ENCODE data around the gene HEPN1.

Gene HEPN1

GRCh38 chr11:124937336-124937935 is 18.4 kb downstream of the HEPN1 start:
- Histone ChIP-seq H3K9ac (no peak overlapping the region), H3K27ac (no peak overlapping the region), H4K20me1 (no peaks in the 10 kb centered on the region), H3K36me3 (no peaks in the 10 kb centered on the region), H3K9me3 (replicated peaks in 1 of 11) (peaks cover 0 to 6% (median 0%) of the 10 kb centered on the region in 11 experiments; a peak in 3 of 22 replicates), H3K4me1 (no peaks in the 10 kb centered on the region), H3K4me3 (no peak overlapping the region), H3K4me2 (no peak overlapping the region), H3K27me3 (peaks cover 0 to 10% (median 0%) of the 10 kb centered on the region in 11 experiments; a peak in 5 of 22 replicates)
- TF ChIP-seq Cebpa-rat (IDR thresholded peaks at IDR 0.05), result no peak

- no peaks in the 10 kb centered on the region for H4K20me1 ChIP-seq
- H3K4me3 ChIP-seq, result no peak overlapping the region
- no peak for TF ChIP-seq Cebpa-rat (IDR thresholded peaks at IDR 0.05)
- H3K36me3 ChIP-seq, result no peaks in the 10 kb centered on the region
- H3K4me1 ChIP-seq, result no peaks in the 10 kb centered on the region
- peaks cover 0 to 6% (median 0%) of the 10 kb centered on the region in 11 experiments; a peak in 3 of 22 replicates for H3K9me3 ChIP-seq (replicated peaks in 1 of 11)
- no peak overlapping the region for H3K9ac ChIP-seq
- no peak overlapping the region for H3K4me2 ChIP-seq
- peaks cover 0 to 10% (median 0%) of the 10 kb centered on the region in 11 experiments; a peak in 5 of 22 replicates for H3K27me3 ChIP-seq
- no peak overlapping the region for H3K27ac ChIP-seq
Observed at GRCh38 chr11:124938206-124938765, 19.2 kb downstream of the HEPN1 start.

GRCh38 chr11:124938970-124939369 is 19.9 kb downstream of the HEPN1 start:
- no peak for TF ChIP-seq Cebpa-rat (IDR thresholded peaks at IDR 0.05)
- Histone ChIP-seq H4K20me1 (no peaks in the 10 kb centered on the region), H3K4me1 (no peaks in the 10 kb centered on the region), H3K27ac (no peak overlapping the region), H3K36me3 (no peaks in the 10 kb centered on the region), H3K4me2 (no peak overlapping the region), H3K27me3 (peaks cover 0 to 10% (median 0%) of the 10 kb centered on the region in 11 experiments; a peak in 5 of 22 replicates), H3K9me3 (replicated peaks in 1 of 11) (peaks cover 0 to 6% (median 0%) of the 10 kb centered on the region in 11 experiments; a peak in 3 of 22 replicates), H3K4me3 (no peak overlapping the region), H3K9ac (no peak overlapping the region)

- no peaks in the 10 kb centered on the region for H3K36me3 ChIP-seq
- H3K9me3 ChIP-seq (replicated peaks in 1 of 11), result peaks cover 0 to 6% (median 0%) of the 10 kb centered on the region in 11 experiments; a peak in 3 of 22 replicates
- H3K9ac ChIP-seq, result no peak overlapping the region
- peaks cover 0 to 5% (median 0%) of the 10 kb centered on the region in 11 experiments; a peak in 2 of 22 replicates for H3K27me3 ChIP-seq
- no peaks in the 10 kb centered on the region for H3K4me1 ChIP-seq
- no peak overlapping the region for H3K27ac ChIP-seq
- TF ChIP-seq Cebpa-rat (IDR thresholded peaks at IDR 0.05), result no peak
- no peaks in the 10 kb centered on the region for H4K20me1 ChIP-seq
- no peak overlapping the region for H3K4me2 ChIP-seq
- no peak overlapping the region for H3K4me3 ChIP-seq
Observed at GRCh38 chr11:124941703-124942102, 22.7 kb downstream of the HEPN1 start.

GRCh38 chr11:124942466-124943253 is 23.6 kb downstream of the HEPN1 start:
- no peaks in the 10 kb centered on the region for H4K20me1 ChIP-seq
- TF ChIP-seq Cebpa-rat (IDR thresholded peaks at IDR 0.05), result no peak
- H3K36me3 ChIP-seq, result no peaks in the 10 kb centered on the region
- no peaks in the 10 kb centered on the region for H3K4me1 ChIP-seq
- no peak overlapping the region for H3K27ac ChIP-seq
- no peak overlapping the region for H3K4me3 ChIP-seq
- H3K4me2 ChIP-seq, result no peak overlapping the region
- no peaks in the 10 kb centered on the region for H3K27me3 ChIP-seq
- peaks cover 0 to 6% (median 0%) of the 10 kb centered on the region in 11 experiments; a peak in 3 of 22 replicates for H3K9me3 ChIP-seq (replicated peaks in 1 of 11)
- H3K9ac ChIP-seq, result no peak overlapping the region

- H3K27ac ChIP-seq, result no peak overlapping the region
- H3K27me3 ChIP-seq, result no peaks in the 10 kb centered on the region
- no peaks in the 10 kb centered on the region for H4K20me1 ChIP-seq
- no peak overlapping the region for H3K4me3 ChIP-seq
- H3K9ac ChIP-seq, result no peak overlapping the region
- H3K9me3 ChIP-seq (replicated peaks in 1 of 11), result peaks cover 0 to 6% (median under 1%) of the 10 kb centered on the region in 11 experiments; a peak in 4 of 22 replicates
- no peaks in the 10 kb centered on the region for H3K4me1 ChIP-seq
- TF ChIP-seq Cebpa-rat (IDR thresholded peaks at IDR 0.05), result no peak
- H3K4me2 ChIP-seq, result no peak overlapping the region
- no peaks in the 10 kb centered on the region for H3K36me3 ChIP-seq
Observed at GRCh38 chr11:124943254-124943616, 24.2 kb downstream of the HEPN1 start.

GRCh38 chr11:124943741-124944140 is 24.7 kb downstream of the HEPN1 start:
- no peaks in the 10 kb centered on the region for H3K27me3 ChIP-seq
- no peak overlapping the region for H3K9ac ChIP-seq
- H4K20me1 ChIP-seq, result no peaks in the 10 kb centered on the region
- H3K4me3 ChIP-seq, result no peak overlapping the region
- H3K9me3 ChIP-seq (replicated peaks in 1 of 11), result peaks cover 0 to 11% (median 5%) of the 10 kb centered on the region in 11 experiments; a peak in 8 of 22 replicates
- H3K4me1 ChIP-seq, result no peaks in the 10 kb centered on the region
- no peak overlapping the region for H3K27ac ChIP-seq
- TF ChIP-seq Cebpa-rat (IDR thresholded peaks at IDR 0.05), result no peak
- no peak overlapping the region for H3K4me2 ChIP-seq
- no peaks in the 10 kb centered on the region for H3K36me3 ChIP-seq

GRCh38 chr11:124944565-124944964 is 25.5 kb downstream of the HEPN1 start:
- H3K27me3 ChIP-seq, result no peaks in the 10 kb centered on the region
- TF ChIP-seq Cebpa-rat (IDR thresholded peaks at IDR 0.05), result no peak
- H3K4me1 ChIP-seq, result no peaks in the 10 kb centered on the region

GRCh38 chr11:124945826-124946225 is 26.8 kb downstream of the HEPN1 start:
- H3K4me1 ChIP-seq, result no peaks in the 10 kb centered on the region

More at GRCh38 chr11:124944565-124944964, 25.5 kb downstream of the HEPN1 start:
- H3K4me3 ChIP-seq, result no peak overlapping the region
- peaks cover 3 to 15% (median 7%) of the 10 kb centered on the region in 11 experiments; a peak in 9 of 22 replicates for H3K9me3 ChIP-seq (replicated peaks in 1 of 11)
- no peak overlapping the region for H3K4me2 ChIP-seq
- H3K27ac ChIP-seq, result no peak overlapping the region
- no peak overlapping the region for H3K9ac ChIP-seq
- no peaks in the 10 kb centered on the region for H4K20me1 ChIP-seq
- no peaks in the 10 kb centered on the region for H3K36me3 ChIP-seq

More at GRCh38 chr11:124945826-124946225, 26.8 kb downstream of the HEPN1 start:
- Histone ChIP-seq H3K36me3 (no peaks in the 10 kb centered on the region), H3K4me3 (no peak overlapping the region), H4K20me1 (no peaks in the 10 kb centered on the region), H3K9me3 (replicated peaks in 1 of 11) (peaks cover 3 to 18% (median 7%) of the 10 kb centered on the region in 11 experiments; a peak in 9 of 22 replicates), H3K9ac (no peak overlapping the region), H3K4me2 (no peak overlapping the region), H3K27me3 (no peaks in the 10 kb centered on the region), H3K27ac (no peak overlapping the region)
- no peak for TF ChIP-seq Cebpa-rat (IDR thresholded peaks at IDR 0.05)

Measured in BLaER1 treated with 17β-estradiol and CSF1 and Interleukin-3, amounts not matched to agents 10 nM and 100 nM (cell line).